GM21529 (cell line): ENCODE measurements around the gene PRMT7.
A peak's percentile ranks its signal among the peaks of the same experiment; 100 is the strongest.

Source experiments
- ATAC-seq: cut with Tn5 transposase; IDR thresholded peaks from one replicate; pipeline ENCODE4 v1.9.1; 2021; ENCODE audit not compliant: unreplicated experiment

PRMT7 gene

DNA sequence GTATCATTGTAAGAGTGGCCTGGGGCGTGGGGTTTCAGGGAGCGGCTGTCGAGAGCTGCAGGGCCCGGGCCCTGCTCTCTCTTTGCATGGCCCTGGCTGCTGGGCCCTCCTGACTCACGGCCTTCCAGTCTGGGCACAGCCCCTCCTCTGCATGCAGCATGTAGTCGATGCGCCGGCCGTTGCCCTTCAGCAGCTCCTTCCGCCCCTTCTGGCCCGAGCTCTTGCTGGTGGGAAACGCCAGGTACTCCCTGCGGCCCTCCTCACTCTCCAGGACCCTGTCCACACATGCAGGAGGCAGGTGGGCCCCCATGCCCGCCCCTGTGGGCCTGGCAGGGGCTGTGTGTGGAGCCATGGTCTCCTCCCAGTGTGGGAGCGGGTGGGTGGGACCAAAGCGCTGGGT, 50.7 kb downstream of the PRMT7 start:
- no peak for ATAC-seq

- ATAC-seq = no peak
Measured at GRCh38 chr16:68362262-68362913, 51.6 kb downstream of the PRMT7 start.

DNA sequence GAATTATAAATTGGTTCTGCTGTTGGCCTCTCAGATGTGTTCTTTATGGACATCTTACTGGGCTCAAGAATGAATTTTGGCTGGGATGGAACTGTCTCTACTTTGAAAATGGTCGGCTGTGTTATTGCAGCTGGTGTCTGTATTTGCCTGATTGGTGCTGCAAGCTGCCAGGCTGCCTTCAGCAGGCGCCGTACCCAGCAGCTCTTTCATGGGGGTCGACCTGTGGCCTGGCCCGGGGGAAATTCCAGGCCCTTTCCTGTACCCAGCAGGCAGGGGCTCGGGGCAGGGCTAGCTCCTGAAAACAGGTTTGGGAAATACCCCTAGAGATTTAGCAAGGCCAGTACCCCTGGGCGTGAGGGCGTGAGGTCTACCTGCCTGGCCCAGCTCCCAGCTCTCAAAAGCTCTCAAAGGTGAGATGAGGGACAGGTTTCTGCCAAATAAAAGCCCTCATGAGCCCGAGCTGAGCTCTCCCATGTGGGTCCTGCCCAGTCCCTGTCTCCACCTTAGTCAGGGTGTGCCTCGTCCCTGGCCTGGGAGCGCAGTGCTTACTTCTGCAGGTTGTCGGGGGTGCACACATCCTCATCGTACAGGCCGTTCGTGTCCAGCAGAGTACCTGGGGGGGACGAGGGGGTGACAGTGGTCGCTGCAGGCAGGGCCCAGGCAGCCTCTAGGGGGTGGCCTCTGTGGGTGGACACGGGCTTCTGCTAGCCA, 52.3 kb downstream of the PRMT7 start:
- no peak for ATAC-seq

- no peak for ATAC-seq
Measured at GRCh38 chr16:68363658-68364521, 53.1 kb downstream of the PRMT7 start.

DNA sequence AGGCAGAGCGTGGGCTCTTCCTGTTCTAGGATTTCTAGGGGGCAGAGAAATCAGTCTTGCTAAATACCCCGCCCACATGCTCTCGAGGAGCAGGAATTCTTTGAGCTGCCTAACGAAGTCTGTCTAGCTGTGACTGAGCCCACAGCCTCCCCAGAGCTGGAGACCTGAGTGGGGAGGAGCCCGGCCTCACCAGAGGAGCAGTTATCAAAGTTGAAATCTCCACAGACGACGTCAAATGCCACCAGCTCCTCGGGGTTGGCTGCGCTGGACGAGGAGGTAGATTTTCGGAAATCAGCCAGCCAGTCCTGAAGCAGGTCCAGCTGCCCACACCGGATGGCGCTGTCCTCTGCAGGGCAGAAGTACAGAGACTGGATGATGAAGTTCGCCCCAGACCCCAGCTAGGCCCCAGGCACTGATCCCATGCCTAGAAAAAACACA, 53.8 kb downstream of the PRMT7 start:
- ATAC-seq = no peak

- no peak for ATAC-seq
Measured at GRCh38 chr16:68365167-68365817, 54.5 kb downstream of the PRMT7 start.

DNA sequence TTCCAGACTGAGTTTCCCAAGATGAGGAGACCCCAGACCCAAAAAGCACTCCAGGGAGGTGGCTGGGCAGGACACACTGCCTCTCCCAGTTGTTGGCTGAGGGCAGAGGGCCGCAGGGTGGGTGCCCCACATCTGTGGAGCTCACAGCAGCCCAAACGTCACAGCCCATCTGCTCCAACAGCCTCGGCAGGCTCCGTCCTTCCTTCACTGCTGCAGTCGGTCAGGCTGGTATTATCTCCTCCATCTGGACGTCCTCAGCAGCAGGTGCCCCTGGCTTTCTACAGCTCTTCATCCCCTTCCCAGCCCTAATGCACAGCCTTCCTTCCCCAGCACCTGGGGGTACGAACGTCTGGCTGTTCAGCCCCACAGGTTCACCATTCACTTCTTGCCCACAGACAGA, 55.2 kb downstream of the PRMT7 start:
- ATAC-seq = no peak

DNA sequence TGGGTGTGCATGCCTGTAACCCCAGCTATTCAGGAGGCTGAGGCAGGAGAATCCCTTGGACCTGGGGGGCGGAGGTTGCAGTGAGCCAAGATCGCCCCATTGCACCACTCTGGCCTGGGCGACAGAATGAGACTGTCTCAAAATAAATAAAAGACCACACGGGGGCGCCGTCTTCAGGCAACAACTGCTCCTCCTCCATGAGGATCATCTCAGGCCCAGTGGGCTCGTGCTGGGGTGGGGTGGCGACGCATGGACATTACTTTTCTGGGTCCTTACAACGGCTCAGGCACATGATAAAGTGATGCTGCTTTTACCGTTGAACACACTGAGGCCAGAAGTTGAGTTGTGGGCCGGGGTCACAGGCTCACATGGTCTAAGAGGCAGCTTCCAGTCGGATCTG, 56.2 kb downstream of the PRMT7 start:
- ATAC-seq = no peak

- ATAC-seq = no peak
Measured at GRCh38 chr16:68367440-68367839, 56.6 kb downstream of the PRMT7 start.

DNA sequence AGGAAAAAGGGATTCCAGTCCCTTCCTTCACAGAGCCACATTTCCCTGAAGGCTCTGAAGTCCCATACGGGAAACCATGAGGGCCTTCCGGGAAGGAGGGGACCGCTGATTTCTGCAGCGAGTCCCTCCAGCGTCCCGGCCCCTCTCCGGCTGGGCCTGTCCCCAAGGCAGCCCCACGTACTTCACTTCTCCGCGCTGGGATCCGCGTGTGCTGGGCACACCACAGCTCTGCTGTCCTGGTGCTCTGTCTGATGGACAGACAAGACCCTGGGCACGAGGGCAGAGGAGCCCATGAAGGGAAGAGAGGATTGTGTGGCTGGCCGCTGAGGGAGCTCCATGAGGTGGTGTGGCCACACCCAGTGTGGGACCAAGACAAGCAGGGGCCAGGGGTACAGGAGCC, 57.1 kb downstream of the PRMT7 start:
- ATAC-seq = no peak

DNA sequence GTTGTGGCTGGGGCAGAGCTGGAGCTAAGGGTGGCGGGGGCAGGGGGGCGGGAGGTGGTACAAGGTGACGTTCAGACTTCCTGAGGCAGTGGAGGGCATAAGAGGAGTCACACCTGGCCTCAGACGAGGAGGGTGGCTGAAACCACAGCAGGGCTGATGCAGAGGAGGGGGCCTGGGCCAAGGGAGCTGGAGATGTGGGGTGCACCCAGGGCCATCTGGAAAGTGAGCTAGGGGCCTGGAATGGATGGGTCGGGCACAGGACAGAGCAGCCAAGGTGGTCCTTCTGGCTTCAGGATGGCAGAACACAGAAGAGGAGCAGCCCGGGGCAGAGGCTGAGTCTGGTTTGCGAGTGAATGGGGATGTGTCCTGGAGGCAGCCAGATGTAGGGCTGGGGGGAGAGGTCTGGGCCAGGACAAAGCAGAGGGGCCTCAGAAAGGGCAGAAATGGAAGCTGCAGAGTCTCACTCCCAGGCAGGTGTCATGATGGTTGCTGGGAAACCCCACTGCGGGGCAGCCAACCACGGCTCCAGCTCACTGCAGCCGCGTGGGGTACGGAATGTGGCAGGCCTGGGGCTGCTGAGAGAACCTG, 57.6 kb downstream of the PRMT7 start:
- ATAC-seq = no peak

GRCh38 chr16:68369168-68369567, 58.3 kb downstream of the PRMT7 start:
- ATAC-seq = no peak

- peak; percentile 62 for ATAC-seq
Measured at GRCh38 chr16:68369697-68370580, 59.1 kb downstream of the PRMT7 start.

GRCh38 chr16:68370581-68371275, 59.9 kb downstream of the PRMT7 start:
- no peak for ATAC-seq

GRCh38 chr16:68371276-68371651, 60.4 kb downstream of the PRMT7 start:
- ATAC-seq = no peak

GRCh38 chr16:68371706-68372380, 61.0 kb downstream of the PRMT7 start:
- ATAC-seq = no peak

GRCh38 chr16:68372381-68372720, 61.5 kb downstream of the PRMT7 start:
- no peak for ATAC-seq

- no peak for ATAC-seq
Measured at GRCh38 chr16:68372806-68373205, 62.0 kb downstream of the PRMT7 start.
